Activated CD4-positive, alpha-beta T cell treated with anti-CD3 and anti-CD28 coated beads, Interleukin-2, amount 50 U/mL, for 4 hours (primary cell): ENCODE data around the gene RSPH9.
"Not testable (repeated sequence)": the region's sequence is repeated elsewhere in the genome, so short reads cannot be mapped to it uniquely, and the experiment has no call there.

Experiments
- DNase-seq, 2 experiments: peaks; one replicate each; pipeline ENCODE4 v3.0.0-alpha.2; 2020

The RSPH9 gene

GRCh38 chr6:43689421-43689820 lies 44.6 kb downstream of the RSPH9 start:
- DNase-seq: no peak

- DNase-seq: no peak
Measured at GRCh38 chr6:43695215-43695966, 50.6 kb downstream of the RSPH9 start.

GRCh38 chr6:43695967-43696291 lies 51.1 kb downstream of the RSPH9 start:
- no peak for DNase-seq

GRCh38 chr6:43697421-43697820 lies 52.6 kb downstream of the RSPH9 start:
- DNase-seq: no peak

- DNase-seq: no peak
Measured at GRCh38 chr6:43698584-43699349, 53.9 kb downstream of the RSPH9 start.

GRCh38 chr6:43699564-43700186 lies 54.8 kb downstream of the RSPH9 start:
- no peak for DNase-seq

GRCh38 chr6:43700939-43701560 lies 56.2 kb downstream of the RSPH9 start:
- not testable (repeated sequence) for DNase-seq

- DNase-seq: no peak
Measured at GRCh38 chr6:43702171-43702533, 57.3 kb downstream of the RSPH9 start.

GRCh38 chr6:43702534-43703440 lies 58.0 kb downstream of the RSPH9 start:
- no peak for DNase-seq

- DNase-seq: no peak
Measured at GRCh38 chr6:43703512-43704429, 58.9 kb downstream of the RSPH9 start.

GRCh38 chr6:43705996-43706395 lies 61.2 kb downstream of the RSPH9 start:
- DNase-seq: no peak

GRCh38 chr6:43706788-43707187 lies 62.0 kb downstream of the RSPH9 start:
- no peak for DNase-seq

- no peak for DNase-seq
Measured at GRCh38 chr6:43707269-43707668, 62.4 kb downstream of the RSPH9 start.

GRCh38 chr6:43707767-43708166 lies 62.9 kb downstream of the RSPH9 start:
- DNase-seq: no peak

- DNase-seq: no peak
Measured at GRCh38 chr6:43708860-43709653, 64.2 kb downstream of the RSPH9 start.

GRCh38 chr6:43709654-43710303 lies 64.9 kb downstream of the RSPH9 start:
- no peak for DNase-seq

GRCh38 chr6:43710576-43710975 lies 65.7 kb downstream of the RSPH9 start:
- DNase-seq: no peak

GRCh38 chr6:43712579-43712978 lies 67.7 kb downstream of the RSPH9 start:
- no peak for DNase-seq

- no peak for DNase-seq
Measured at GRCh38 chr6:43713643-43714310, 68.9 kb downstream of the RSPH9 start.
